ENCODE data around the gene NCR1. TPM values are rescaled to one million over a fixed set of nuclear protein-coding genes. Genes with fewer than 3 reads are reported as not detected.
A peak's percentile ranks its signal among the peaks of the same experiment; 100 is the strongest.

NCR1 gene
- total and polyA plus RNA-seq, 2 donors (not counting 1 experiment from before 2014, with no cell fraction given), result 2.4 TPM; not detected in 1

DNA sequence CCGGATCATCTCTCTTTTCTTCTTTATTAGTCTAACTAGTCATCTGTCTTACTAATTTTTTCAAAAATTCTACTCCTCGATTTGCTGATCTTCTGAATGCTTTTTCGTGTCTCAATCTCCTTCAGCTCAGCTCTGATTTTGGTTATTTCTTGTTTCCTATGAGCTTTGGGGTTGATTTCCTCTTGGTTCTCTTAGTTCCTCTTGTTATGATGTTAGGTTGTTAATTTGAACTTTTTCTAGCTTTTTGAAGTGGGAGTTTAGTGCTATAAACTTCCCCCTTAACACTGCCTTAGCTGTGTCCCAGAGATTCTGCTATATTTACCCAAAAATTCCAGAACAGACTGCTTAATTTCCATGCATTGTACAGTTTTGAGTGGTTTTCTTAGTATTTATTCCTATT lies 28.5 kb upstream of the NCR1 start:
- no peaks in the 10 kb centered on the region for H3K9me3 Mint-ChIP-seq (ENCODE audit: insufficient read depth)
- intact Hi-C loops (cut with micrococcal nuclease), result no loop called here
- Histone ChIP-seq H3K9ac (ENCODE audit: low read length) (no peak overlapping the region), H3K4me3 (ENCODE audit: control extremely low read depth in 1 of 5, extremely low read depth in 1 of 5, insufficient read depth in 1 of 5, low read depth in 2 of 5, low read length in 4 of 5) (peak overlapping the region in 1 of 5 experiments; percentile 84), H3K27me3 (replicated peaks in 1 of 4; ENCODE audit: control extremely low read depth in 1 of 4, control insufficient read depth in 3 of 4, insufficient read depth in 4 of 4, low read length in 3 of 4) (peaks cover 0 to 19% (median 6%) of the 10 kb centered on the region in 4 experiments), H3K4me2 (replicated peaks; ENCODE audit: low read depth, low read length, poor library complexity, severe bottlenecking) (no peak overlapping the region), H3K79me2 (ENCODE audit: control insufficient read depth, insufficient read depth, low read length) (no peaks in the 10 kb centered on the region), H3K36me3 (replicated peaks in 1 of 2; ENCODE audit: control extremely low read depth in 1 of 2, control insufficient read depth in 1 of 2, extremely low read depth in 1 of 2, insufficient read depth in 2 of 2, low read length in 1 of 2) (no peaks in the 10 kb centered on the region), H3K9me3 (ENCODE audit: control extremely low read depth in 1 of 3, control insufficient read depth in 2 of 3, insufficient read depth in 1 of 3, low read length in 2 of 3) (peaks cover 0 to 6% (median 0%) of the 10 kb centered on the region in 3 donors), H3K4me1 (ENCODE audit: control insufficient read depth in 2 of 2, insufficient read depth in 2 of 2, low read length in 2 of 2) (peaks cover 0 to 8% of the 10 kb centered on the region in 2 donors), H2AFZ (ENCODE audit: insufficient read depth, low read depth, low read length, poor library complexity, severe bottlenecking) (no peak overlapping the region), H3K27ac (ENCODE audit: low read length in 2 of 2) (no peak overlapping the region), H4K20me1 (ENCODE audit: control insufficient read depth, insufficient read depth, low read length, poor library complexity, severe bottlenecking) (no peaks in the 10 kb centered on the region)
- ChIA-PET POLR2A (no interaction called here), CTCF (interaction anchor here (0.7 kb wide), 1 partner anchor 262 kb away, joined by 3 read pairs; no protein-coding TSS in a partner anchor)
- TF ChIP-seq, protein P1, sequence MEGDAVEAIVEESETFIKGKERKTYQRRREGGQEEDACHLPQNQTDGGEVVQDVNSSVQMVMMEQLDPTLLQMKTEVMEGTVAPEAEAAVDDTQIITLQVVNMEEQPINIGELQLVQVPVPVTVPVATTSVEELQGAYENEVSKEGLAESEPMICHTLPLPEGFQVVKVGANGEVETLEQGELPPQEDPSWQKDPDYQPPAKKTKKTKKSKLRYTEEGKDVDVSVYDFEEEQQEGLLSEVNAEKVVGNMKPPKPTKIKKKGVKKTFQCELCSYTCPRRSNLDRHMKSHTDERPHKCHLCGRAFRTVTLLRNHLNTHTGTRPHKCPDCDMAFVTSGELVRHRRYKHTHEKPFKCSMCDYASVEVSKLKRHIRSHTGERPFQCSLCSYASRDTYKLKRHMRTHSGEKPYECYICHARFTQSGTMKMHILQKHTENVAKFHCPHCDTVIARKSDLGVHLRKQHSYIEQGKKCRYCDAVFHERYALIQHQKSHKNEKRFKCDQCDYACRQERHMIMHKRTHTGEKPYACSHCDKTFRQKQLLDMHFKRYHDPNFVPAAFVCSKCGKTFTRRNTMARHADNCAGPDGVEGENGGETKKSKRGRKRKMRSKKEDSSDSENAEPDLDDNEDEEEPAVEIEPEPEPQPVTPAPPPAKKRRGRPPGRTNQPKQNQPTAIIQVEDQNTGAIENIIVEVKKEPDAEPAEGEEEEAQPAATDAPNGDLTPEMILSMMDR (IDR thresholded peaks at IDR 0.05), result no peak
- TF ChIP-seq EZH2 (IDR thresholded peaks at IDR 0.05; ENCODE audit: borderline replicate concordance, insufficient read depth, low read depth, low read length, poor library complexity, severe bottlenecking), result no peak
- no peak for DNase-seq
- H3K4me1 Mint-ChIP-seq, result peaks cover 8% of the 10 kb centered on the region
- no CpG with 5 or more reads among the region's 3 CpGs for WGBS (ENCODE audit: insufficient coverage)
- H3K4me3 Mint-ChIP-seq, result no peak overlapping the region
- H3K27me3 Mint-ChIP-seq, result peaks cover 26% of the 10 kb centered on the region
- H3K27ac Mint-ChIP-seq, result no peak overlapping the region
- ATAC-seq (ENCODE audit: low read depth), result no peak

DNA sequence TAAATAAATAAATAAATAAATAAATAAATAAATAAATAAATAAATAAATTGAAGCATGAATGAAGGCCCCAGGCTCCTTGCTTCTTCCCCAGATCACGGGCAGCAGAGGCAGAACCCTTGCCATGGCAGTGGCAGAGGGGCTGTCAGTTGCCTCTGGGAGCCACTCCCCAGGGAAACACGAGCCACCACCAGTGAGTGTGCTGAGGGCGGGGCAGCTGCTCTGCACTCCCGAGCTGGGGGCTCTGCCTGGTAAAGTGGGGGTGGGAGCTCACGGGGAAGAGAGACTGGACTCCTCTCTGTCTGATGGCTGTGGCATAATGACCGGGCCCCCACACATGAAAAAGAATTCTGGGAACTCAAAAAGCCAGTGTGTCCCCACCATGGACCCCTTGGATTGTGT lies 24.1 kb upstream of the NCR1 start:
- ATAC-seq (ENCODE audit: low read depth) (no peak), DNase-seq (no peak)
- Histone ChIP-seq H3K4me2 (replicated peaks; ENCODE audit: low read depth, low read length, poor library complexity, severe bottlenecking) (no peak overlapping the region), H3K27ac (ENCODE audit: low read length in 2 of 2) (no peak overlapping the region), H2AFZ (ENCODE audit: insufficient read depth, low read depth, low read length, poor library complexity, severe bottlenecking) (no peak overlapping the region), H3K9ac (ENCODE audit: low read length) (no peak overlapping the region), H3K27me3 (replicated peaks in 1 of 4; ENCODE audit: control extremely low read depth in 1 of 4, control insufficient read depth in 3 of 4, insufficient read depth in 4 of 4, low read length in 3 of 4) (peaks cover 0 to 22% (median 6%) of the 10 kb centered on the region in 4 experiments), H3K79me2 (ENCODE audit: control insufficient read depth, insufficient read depth, low read length) (no peaks in the 10 kb centered on the region), H3K4me3 (ENCODE audit: control extremely low read depth in 1 of 5, extremely low read depth in 1 of 5, insufficient read depth in 1 of 5, low read depth in 2 of 5, low read length in 4 of 5) (no peak overlapping the region), H3K4me1 (ENCODE audit: control insufficient read depth in 2 of 2, insufficient read depth in 2 of 2, low read length in 2 of 2) (peaks cover 0 to 3% of the 10 kb centered on the region in 2 donors), H3K9me3 (ENCODE audit: control extremely low read depth in 1 of 3, control insufficient read depth in 2 of 3, insufficient read depth in 1 of 3, low read length in 2 of 3) (peaks cover 0 to 12% (median 0%) of the 10 kb centered on the region in 3 donors), H4K20me1 (ENCODE audit: control insufficient read depth, insufficient read depth, low read length, poor library complexity, severe bottlenecking) (no peaks in the 10 kb centered on the region), H3K36me3 (replicated peaks in 1 of 2; ENCODE audit: control extremely low read depth in 1 of 2, control insufficient read depth in 1 of 2, extremely low read depth in 1 of 2, insufficient read depth in 2 of 2, low read length in 1 of 2) (no peaks in the 10 kb centered on the region)
- Mint-ChIP-seq H3K4me1 (no peaks in the 10 kb centered on the region), H3K27ac (no peak overlapping the region), H3K9me3 (ENCODE audit: insufficient read depth) (no peaks in the 10 kb centered on the region), H3K4me3 (no peak overlapping the region), H3K27me3 (peaks cover 30% of the 10 kb centered on the region)
- TF ChIP-seq, protein P1 (IDR thresholded peaks at IDR 0.05), result no peak
- TF ChIP-seq EZH2 (IDR thresholded peaks at IDR 0.05; ENCODE audit: borderline replicate concordance, insufficient read depth, low read depth, low read length, poor library complexity, severe bottlenecking), result no peak
- ChIA-PET CTCF (interaction anchor here (1.2 kb wide), 1 partner anchor 258 kb away, joined by 3 read pairs; no protein-coding TSS in a partner anchor), POLR2A (no interaction called here)
- whole genome bisulfite sequencing (ENCODE audit: insufficient coverage), result 68% methylated on average over 6 of the region's 6 CpGs
- intact Hi-C loops (cut with micrococcal nuclease), result no loop called here

All from B cell (primary cell).